Stimulated activated CD8-positive, alpha-beta memory T cell treated with anti-CD3 and anti-CD28 coated beads, Interleukin-4, amount 100 ng/mL, for 4 hours (primary cell): ENCODE measurements around the gene DLX2.
"Not testable (repeated sequence)": the region's sequence is repeated elsewhere in the genome, so short reads cannot be mapped to it uniquely, and the experiment has no call there.

Source experiments
- DNase-seq, 2 donors: peaks; one replicate each; pipeline ENCODE4 v3.0.0-alpha.2; 2020; ENCODE audit warnings: low read depth in 2 of 2, low spot score in 1 of 2

The DLX2 gene

DNA sequence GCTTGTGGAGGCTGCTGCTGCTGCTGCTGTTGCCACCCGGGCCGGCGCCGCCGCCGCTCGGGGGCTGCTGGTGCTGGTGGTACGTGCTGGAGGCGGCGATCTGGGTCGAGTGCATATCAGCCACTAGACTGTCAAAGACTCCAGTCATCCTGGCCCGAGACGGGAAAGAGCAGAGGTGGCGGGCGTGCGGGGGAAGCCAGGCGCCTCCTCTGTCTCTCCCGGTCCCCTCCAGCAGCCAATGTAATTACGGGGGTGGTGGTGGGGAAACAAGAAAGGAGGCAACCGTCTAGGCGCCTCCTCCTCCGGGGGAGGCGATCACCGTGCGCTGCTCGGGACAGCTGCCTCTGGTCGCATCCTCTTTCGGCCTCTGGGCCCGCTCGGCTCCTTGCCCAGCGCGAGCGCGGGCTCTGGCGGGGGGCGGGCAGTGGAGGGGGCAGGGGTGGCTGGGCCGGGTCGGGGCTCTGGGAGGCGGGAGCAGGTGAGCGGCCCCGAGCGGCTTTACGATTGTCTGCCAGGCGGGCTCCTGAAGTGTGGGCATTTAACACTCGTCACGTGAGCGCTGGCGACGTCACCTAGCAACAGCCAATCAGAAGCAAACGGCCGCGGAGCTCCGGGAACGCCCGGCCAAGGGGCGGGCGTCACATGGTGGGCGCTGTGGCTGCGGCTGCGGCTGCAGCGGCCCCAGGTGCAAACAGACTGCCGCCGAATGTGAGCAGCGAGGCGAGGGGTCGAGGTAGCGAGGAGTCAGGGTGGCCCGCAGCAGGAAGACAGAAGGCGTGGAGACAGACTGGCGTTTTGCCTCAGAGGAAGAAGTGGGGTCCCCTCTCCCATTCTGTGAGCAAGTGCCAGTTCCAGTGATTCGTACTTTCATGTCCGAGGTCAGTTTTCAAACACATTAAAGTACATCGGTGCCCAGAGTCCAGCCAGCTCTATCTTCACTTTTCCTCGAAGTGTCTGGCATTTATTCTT lies at the start of gene DLX2:
DLX2 (minus strand) TSS at position 510 of the 969 bp plus-strand sequence; CDS start at position 148, 362 bp downstream.
- DNase-seq, result peak in 1 of 2 donors; percentile 42

DNA sequence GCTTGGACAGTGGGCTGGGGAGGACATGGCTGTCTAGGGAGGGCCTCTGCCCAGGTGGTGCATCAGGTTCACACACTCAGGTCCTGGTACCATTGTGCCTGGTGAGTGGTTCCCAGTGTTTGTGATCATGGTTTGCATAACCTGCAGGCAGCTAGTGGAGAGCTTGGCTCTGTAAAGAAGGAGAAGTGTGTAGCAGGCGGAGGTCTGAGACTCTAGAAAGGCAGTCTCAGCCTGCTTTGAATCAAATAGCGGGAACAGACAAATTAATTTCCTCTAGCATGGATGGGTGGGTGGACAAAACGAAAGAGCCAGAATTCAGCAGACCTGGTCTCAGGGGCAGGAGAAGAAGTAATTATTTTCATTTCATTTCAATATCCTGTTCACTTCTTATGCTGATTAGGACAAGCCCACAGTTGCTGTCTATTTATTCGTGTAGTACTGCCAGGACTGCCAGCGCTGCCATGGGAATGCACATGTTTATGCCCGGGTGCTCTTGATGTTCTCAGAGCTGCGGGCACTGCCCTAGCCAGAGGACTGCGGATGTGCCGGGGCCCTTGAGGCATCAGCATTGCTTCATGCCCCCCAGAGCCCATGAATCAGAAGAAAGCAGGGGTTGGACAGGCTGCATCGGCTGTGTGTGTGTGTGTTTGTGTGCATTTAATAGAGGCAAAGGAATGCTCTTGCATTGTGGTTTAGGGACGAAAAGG lies 45.4 kb upstream of the DLX2 start:
- no peak for DNase-seq

GRCh38 chr2:172143817-172144216 lies 41.1 kb upstream of the DLX2 start:
- no peak for DNase-seq

- not testable (repeated sequence) for DNase-seq
Measured at GRCh38 chr2:172138727-172139126, 36.0 kb upstream of the DLX2 start.

GRCh38 chr2:172137943-172138342 lies 35.2 kb upstream of the DLX2 start:
- DNase-seq, result no peak

DNA sequence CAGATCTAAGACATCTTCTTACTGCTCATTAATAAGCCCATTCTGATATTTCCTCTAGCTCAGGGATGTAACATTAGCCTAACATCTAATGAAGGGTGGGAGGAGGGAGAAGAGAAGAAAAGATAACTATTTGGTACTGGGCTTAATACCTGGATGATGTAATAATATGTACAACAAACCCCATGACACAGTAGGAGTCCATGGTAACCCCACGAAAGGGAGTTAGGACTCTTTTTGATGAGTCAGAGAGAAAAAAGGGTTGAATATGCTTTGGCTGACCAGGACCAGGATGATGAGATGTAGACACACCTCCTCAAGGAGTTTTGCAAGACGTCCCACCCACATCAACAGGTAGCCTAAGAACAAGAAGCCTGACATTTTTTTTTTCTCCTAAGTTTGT lies 34.4 kb upstream of the DLX2 start:
- no peak for DNase-seq

DNA sequence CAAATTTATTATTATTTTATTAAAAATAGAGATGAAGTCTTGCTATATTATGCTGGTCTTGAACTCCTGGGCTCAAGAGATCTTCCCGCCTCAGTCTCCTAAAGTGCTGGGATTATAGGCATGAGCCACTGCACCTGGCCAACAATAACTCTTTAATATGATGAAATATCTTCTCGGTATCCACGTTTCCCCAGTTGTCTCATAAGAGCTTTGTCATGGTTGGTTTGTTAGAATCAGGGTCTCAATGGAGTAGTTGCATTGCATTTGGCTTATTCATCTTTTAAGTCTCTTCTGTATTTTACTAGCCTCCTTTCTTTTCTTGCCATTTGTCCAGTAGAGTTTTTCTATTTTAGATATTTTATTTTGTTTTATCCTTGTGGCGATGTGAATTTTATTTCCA lies 32.7 kb upstream of the DLX2 start:
- no peak for DNase-seq

GRCh38 chr2:172134270-172134669 lies 31.6 kb upstream of the DLX2 start:
- no peak for DNase-seq

GRCh38 chr2:172131713-172132555 lies 29.2 kb upstream of the DLX2 start:
- DNase-seq, result no peak

- no peak for DNase-seq
Measured at GRCh38 chr2:172129404-172129803, 26.7 kb upstream of the DLX2 start.

DNA sequence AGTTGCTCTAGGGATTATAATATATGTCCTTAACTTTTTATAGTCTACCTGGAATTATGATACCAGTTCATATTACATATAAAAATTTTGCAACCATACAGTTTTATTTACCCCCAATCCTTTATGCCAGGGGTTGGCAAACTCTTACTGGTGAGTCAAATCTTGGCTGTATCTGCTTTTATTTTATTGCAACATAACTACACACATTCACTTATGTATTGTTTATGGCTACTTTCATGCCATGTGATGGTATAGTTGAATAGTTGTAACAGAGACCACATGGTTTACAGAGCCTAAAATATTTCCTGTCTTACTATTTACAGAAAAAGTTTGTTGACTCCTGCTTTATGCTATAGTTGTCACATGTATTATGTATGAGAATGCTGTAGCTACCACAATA lies 25.8 kb upstream of the DLX2 start:
- DNase-seq, result no peak

- no peak for DNase-seq
Measured at GRCh38 chr2:172120118-172120517, 17.4 kb upstream of the DLX2 start.

DNA sequence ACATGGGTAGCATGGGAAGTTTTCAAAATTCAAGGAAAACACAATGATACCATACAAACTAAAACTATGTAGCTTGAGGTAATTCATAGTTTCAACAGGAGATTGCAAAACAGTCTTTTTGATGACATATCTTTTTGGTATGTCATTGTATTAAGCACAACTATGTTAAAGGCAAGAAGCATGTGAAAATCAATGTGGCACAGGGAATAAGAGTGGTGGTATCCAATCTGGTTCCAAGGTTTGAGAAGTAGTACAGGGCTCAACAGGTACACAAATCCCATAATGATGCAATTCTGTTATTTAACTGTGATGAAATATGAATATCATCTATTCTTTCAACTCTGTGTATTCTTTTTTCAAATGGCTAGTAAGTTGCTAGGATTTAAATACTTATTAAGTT lies 16.4 kb upstream of the DLX2 start:
- DNase-seq, result no peak

DNA sequence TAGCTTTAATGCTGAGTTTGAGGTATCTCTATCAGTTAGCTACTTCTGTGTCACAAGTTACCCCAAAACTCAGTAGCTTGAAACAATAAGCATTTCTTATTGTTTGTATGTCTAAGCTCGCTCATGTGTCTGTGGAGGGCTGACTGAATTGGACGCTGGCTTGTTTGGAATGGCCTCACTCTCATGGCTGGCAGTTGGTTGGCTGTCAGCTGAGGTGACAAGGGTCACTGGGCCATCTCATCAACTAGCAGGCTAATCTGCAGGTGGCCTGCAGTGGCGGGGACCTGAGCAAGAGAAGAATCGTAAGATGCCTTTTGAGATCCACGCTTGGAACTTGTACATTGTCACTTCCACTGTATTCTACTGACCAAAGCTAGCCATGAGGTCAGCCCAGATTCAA lies 13.4 kb upstream of the DLX2 start:
- no peak for DNase-seq

DNA sequence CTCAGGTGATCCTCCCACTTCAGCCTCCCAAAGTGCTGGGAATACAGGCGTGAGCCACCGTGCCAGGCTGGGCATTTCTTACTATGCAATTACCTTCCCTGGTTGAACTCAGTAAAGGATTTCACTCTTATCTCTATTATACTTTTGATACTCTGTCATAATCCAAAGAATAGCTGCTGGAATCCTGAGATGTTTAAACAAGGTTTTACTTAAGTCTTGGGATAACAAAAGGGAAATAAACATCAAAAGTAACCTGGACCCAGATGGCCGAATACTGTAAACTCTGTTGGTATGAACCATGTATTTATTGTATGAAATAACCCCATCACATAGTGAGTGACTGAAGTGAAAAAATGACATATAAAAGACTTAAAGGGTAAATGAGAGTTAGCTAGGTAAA lies 11.9 kb upstream of the DLX2 start:
- no peak for DNase-seq

GRCh38 chr2:172114176-172114575 lies 11.5 kb upstream of the DLX2 start:
- DNase-seq, result not testable (repeated sequence)

DNA sequence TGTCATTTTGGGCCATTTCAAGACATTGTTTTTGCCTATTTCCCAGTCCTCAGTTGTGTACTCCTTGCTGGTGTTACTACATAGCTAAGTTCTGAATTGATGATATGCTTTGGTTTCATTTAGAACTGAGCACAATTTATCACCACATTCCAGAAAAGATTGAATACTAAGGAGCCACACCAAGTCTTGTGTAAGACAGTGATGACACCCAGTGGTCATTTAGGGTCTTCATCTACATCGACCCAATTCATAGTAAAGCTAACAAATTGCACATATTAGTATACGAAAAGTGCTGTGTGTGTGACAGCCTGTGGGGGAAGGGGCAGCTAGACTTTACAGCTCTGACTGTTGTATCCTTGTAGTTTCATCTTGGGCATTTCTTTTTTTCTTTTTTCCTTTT lies 10.9 kb upstream of the DLX2 start:
- DNase-seq, result no peak

- no peak for DNase-seq
Measured at GRCh38 chr2:172109988-172110811, 7.5 kb upstream of the DLX2 start.

GRCh38 chr2:172109256-172109987 lies 6.7 kb upstream of the DLX2 start:
- no peak for DNase-seq

DNA sequence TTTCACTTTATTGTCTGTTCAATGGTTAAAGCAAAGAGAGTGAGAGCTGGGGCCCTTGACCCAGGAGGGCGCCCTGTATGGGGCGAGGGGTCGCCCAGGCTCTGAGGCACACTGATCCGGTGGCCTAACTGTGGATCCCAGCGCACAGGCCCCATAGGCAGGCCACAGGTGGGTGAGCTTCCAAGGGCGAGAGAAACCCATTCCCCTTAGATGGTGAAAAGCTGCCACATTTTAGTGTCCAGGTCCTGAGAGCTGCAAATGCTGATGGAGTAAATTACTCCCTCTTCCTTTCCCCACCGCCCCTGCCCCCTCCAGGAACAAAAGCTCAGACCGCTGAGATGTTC lies 5.9 kb upstream of the DLX2 start:
- no peak for DNase-seq
